ENCODE measurements around the gene MAGEB18. TPM values are rescaled to one million over a fixed set of nuclear protein-coding genes. Genes with fewer than 3 reads are reported as not detected.

MAGEB18 gene
- total RNA-seq: not detected

- DNase-seq (ENCODE audit: low spot score): no peak
These were observed at the start of gene MAGEB18 for GRCh38 chrX:26138274-26138673. TSS of gene MAGEB18 (plus strand) at chrX:26138343. CDS start at chrX:26138986, 643 bp downstream.

GRCh38 chrX:26100421-26100920 lies 37.7 kb upstream of the MAGEB18 start:
- DNase-seq (ENCODE audit: low spot score): no peak

GRCh38 chrX:26109142-26109541 lies 29.0 kb upstream of the MAGEB18 start:
- no peak for DNase-seq (ENCODE audit: low spot score)

- no peak for DNase-seq (ENCODE audit: low spot score)
These were observed 7.9 kb downstream of the MAGEB18 start for GRCh38 chrX:26146024-26146423.

- DNase-seq (ENCODE audit: low spot score): no peak
These were observed 22.2 kb downstream of the MAGEB18 start, which contains the start of gene MAGEB6B for GRCh38 chrX:26160301-26160700. TSS of gene MAGEB6B (plus strand) at chrX:26160601. CDS start at chrX:26160601, 0 bp downstream.

Other genes starting within 250 kb of the MAGEB18 start
- not detected for gene MAGEB6B, start 22.3 kb downstream of the MAGEB18 start, total RNA-seq
- gene MAGEB6, start 54.1 kb downstream of the MAGEB18 start, total RNA-seq: not detected
- not detected for gene MAGEB5, start 77.8 kb downstream of the MAGEB18 start, total RNA-seq